ENCODE measurements around the gene MYCL. TPM values are rescaled to one million over a fixed set of nuclear protein-coding genes. Genes with fewer than 3 reads are reported as not detected.

The MYCL gene
- total RNA-seq, 1 experiment from 2014 or later: 18.4 TPM

DNA sequence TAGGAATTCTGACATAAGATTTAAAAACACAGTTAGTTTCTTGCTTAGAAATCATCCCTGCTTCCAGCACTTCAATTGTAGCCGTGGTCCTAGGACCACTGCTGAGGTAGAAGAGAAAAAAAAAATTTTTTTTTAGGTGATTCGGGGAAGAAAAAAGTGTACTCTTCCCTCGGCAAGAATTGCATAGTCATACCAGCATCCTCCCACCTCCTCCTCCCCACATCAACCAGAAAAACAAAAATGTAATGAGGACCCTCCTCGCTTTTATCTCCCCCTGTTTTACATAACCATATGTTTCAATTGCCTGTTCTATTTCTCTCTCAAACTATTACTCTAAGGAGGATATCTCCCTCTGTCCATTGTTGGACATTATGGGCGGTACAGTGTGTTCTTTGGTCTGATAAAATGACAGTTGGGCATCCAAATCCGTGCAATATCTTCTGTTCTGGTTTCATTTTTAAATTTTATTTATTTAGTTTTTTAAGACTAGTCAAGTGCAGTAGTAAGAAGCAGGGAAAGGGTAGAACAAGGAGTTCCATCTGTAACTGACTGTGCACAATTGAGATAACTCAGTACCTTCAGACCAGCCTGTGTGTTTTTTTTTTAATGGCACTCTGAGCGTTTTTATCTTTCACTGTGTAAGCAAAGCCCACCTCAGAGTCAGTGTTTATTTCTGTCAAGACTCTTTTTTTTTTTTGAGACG, 42.8 kb upstream of the MYCL start:
- Histone ChIP-seq H4K20me1 (ENCODE audit: control insufficient read depth, insufficient read depth, insufficient read length) (no peaks in the 10 kb centered on the region), H3K23me2 (ENCODE audit: insufficient read length, low read depth, low read length, poor library complexity, severe bottlenecking) (no peaks in the 10 kb centered on the region), H2BK20ac (ENCODE audit: low read depth, low read length, poor library complexity, severe bottlenecking) (no peak overlapping the region), H3K18ac (ENCODE audit: insufficient read length, low read depth, low read length) (no peak overlapping the region), H3T11ph (ENCODE audit: low read length) (no peak overlapping the region), H3K9me3 (ENCODE audit: control insufficient read depth, low read depth, low read length) (no peaks in the 10 kb centered on the region), H3K23ac (ENCODE audit: insufficient read length, low read depth, low read length) (no peak overlapping the region), H3K4me1 (ENCODE audit: insufficient read depth, low read length) (peaks cover 2% of the 10 kb centered on the region; the same call in 1 of the 2 replicates), H2BK15ac (ENCODE audit: low read depth, low read length) (no peak overlapping the region), H2AK5ac (ENCODE audit: insufficient read length, low read length) (no peak overlapping the region), H4K5ac (ENCODE audit: insufficient read length, low read depth, low read length) (no peak overlapping the region), H3K4ac (ENCODE audit: low read depth, low read length) (no peak overlapping the region), H3K79me2 (ENCODE audit: insufficient read depth, low read length) (no peaks in the 10 kb centered on the region), H2AFZ (ENCODE audit: low read length) (no peak overlapping the region), H3K9ac (ENCODE audit: extremely low read depth, insufficient read length, low read length) (no peak overlapping the region), H3K79me1 (ENCODE audit: insufficient read depth, low read depth, low read length, poor library complexity, severe bottlenecking) (no peaks in the 10 kb centered on the region), H3K27ac (ENCODE audit: insufficient read length, low read depth, low read length) (no peak overlapping the region), H3K27me3 (ENCODE audit: insufficient read depth, low read length) (no peaks in the 10 kb centered on the region), H3K56ac (ENCODE audit: insufficient read length, low read depth, low read length) (no peak overlapping the region), H3K14ac (ENCODE audit: insufficient read depth, low read length) (no peak overlapping the region), H4K91ac (ENCODE audit: insufficient read length, low read depth, low read length) (no peak overlapping the region), H2BK12ac (ENCODE audit: insufficient read length, low read depth, low read length) (no peak overlapping the region), H3K4me2 (ENCODE audit: insufficient read depth, insufficient read length, low read length) (no peak overlapping the region), H2BK5ac (ENCODE audit: insufficient read length, low read length) (no peak overlapping the region), H4K8ac (replicated peaks; ENCODE audit: insufficient read length, low read depth, low read length) (no peak overlapping the region), H2BK120ac (ENCODE audit: low read depth, low read length, poor library complexity, severe bottlenecking) (no peak overlapping the region)
- no peak overlapping the region for H3K27ac Mint-ChIP-seq
- peaks cover 19 to 22% of the 10 kb centered on the region in 2 experiments for H3K4me1 Mint-ChIP-seq
- H3K4me3 Mint-ChIP-seq: no peak overlapping the region
- TF ChIP-seq, protein P1, sequence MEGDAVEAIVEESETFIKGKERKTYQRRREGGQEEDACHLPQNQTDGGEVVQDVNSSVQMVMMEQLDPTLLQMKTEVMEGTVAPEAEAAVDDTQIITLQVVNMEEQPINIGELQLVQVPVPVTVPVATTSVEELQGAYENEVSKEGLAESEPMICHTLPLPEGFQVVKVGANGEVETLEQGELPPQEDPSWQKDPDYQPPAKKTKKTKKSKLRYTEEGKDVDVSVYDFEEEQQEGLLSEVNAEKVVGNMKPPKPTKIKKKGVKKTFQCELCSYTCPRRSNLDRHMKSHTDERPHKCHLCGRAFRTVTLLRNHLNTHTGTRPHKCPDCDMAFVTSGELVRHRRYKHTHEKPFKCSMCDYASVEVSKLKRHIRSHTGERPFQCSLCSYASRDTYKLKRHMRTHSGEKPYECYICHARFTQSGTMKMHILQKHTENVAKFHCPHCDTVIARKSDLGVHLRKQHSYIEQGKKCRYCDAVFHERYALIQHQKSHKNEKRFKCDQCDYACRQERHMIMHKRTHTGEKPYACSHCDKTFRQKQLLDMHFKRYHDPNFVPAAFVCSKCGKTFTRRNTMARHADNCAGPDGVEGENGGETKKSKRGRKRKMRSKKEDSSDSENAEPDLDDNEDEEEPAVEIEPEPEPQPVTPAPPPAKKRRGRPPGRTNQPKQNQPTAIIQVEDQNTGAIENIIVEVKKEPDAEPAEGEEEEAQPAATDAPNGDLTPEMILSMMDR (conservative IDR thresholded peaks at IDR 0.05): no peak
- WGBS (ENCODE audit: extremely low coverage, insufficient read length, low lambda C conversion rate): no CpG with 5 or more reads among the region's 8 CpGs
- H3K36me3 Mint-ChIP-seq (ENCODE audit: insufficient read depth in 1 of 3, low read depth in 3 of 3): no peaks in the 10 kb centered on the region
- no peaks in the 10 kb centered on the region for H3K9me3 Mint-ChIP-seq
- no peak for DNase-seq
- H3K27me3 Mint-ChIP-seq (ENCODE audit: low read depth): peaks cover 19% of the 10 kb centered on the region
